SHP77 treated with DMSO at 0.1 percent for 48 hours (cell line): ENCODE measurements around the gene TYSND1.
"Not testable (repeated sequence)": the region's sequence is repeated elsewhere in the genome, so short reads cannot be mapped to it uniquely, and the experiment has no call there.

Experiments
- DNase-seq: peaks from one replicate; lab custom pipeline; 2025; lab: John Stamatoyannopoulos, UW

The TYSND1 gene

DNA sequence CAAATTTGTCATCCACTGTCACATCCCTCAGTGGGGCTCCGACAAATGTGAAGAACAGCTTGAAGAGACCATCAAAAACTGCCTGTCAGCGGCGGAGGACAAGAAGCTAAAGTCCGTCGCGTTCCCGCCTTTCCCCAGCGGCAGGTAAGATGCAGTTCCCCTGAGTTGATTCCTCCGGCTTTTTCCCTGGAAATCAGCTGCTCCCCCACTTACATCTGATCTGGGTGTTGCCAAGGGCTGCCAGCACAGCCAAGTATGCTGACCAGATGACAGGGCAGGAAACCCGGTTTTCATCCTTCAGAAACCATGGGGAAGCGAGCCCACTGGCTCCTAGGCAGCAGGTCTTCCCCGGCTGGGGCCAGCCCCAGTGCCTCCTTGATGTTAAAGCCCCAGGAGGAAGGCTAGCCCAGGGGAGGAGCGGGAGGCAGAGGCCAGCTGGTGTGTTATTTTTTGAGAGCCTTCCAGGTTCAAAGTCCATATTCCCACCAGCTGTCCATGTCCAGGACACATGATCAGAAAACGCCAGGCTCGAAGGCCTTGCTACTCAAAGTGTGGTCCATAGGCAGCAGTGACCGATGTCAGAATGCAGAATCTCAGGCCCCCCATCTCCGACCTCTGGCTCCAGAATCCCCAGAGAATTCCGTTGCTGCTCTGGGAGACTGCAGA, 37.3 kb downstream of the TYSND1 start:
- DNase-seq = no peak

- DNase-seq = no peak
These were observed 39.3 kb downstream of the TYSND1 start for GRCh38 chr10:70106958-70107791.

DNA sequence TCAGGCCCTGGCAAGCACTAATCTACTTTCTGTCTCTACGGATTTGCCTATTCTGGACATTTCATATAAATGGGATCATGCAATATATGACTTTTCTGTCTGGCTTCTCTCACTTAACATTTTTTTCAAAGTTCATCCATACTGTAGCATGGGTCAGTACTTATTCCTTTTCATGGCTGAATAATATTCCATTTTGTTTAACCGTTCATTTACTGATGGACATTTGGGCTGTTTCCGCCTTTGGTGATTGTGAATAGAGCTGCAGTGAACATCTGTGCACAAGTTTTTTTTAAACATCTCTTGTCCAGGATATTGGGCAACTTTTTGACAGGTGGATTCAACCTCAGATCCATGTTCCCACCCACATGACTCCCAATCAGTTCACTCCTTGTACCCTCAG, 44.8 kb downstream of the TYSND1 start:
- DNase-seq = no peak

GRCh38 chr10:70101068-70101562, 45.4 kb downstream of the TYSND1 start:
- not testable (repeated sequence) for DNase-seq

GRCh38 chr10:70098271-70098670, 48.2 kb downstream of the TYSND1 start:
- DNase-seq = no peak

GRCh38 chr10:70097459-70097858, 49.0 kb downstream of the TYSND1 start:
- DNase-seq = no peak

- DNase-seq = no peak
These were observed 49.6 kb downstream of the TYSND1 start for GRCh38 chr10:70096705-70097420.

GRCh38 chr10:70096016-70096704, 50.3 kb downstream of the TYSND1 start:
- DNase-seq = no peak

DNA sequence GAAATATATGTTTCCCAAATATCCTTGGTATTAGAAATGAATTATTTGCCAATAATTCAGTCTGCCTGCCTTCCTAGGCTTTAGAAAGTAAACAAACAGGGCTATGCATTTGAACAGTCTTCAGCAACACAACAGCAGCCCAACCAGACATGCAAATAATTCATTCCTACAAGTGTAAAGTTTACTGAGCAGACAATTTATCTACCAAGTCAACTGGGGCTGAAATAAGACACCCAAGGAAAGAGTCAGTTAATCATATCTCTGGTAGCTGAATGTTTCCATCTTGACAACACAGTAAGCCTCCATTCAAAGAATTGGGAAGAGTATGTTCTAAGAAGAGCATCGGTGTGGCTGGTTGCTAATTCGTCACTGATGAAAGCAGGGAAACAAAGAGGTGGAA, 52.2 kb downstream of the TYSND1 start:
- DNase-seq = no peak

DNA sequence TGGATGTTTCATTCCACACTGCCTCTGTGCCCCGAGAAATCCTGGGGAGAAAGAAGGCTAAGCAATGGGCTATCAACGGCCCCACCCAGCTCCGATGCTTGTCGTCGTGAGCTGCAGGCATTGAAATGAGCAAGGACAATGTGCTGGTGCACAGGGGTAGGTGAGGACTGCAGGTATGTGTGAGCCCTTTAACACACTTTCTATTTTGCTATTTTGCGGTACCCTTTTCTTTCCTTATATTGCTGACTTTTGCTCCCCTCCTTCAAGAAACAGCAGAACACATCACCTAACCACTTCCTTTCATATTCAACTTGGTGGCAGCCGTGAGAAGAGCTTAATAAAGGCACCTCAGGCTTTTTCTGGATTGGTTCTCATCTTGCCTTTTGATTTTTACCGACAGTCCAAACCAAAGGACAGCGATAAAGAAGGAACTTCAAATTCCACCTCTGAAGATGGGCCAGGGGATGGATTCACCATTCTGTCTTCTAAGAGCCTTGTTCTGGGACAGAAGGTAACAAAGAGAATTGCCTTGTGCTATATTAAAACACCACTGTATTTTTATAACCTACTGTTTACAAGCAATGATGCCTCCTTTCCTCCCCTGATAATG, 53.1 kb downstream of the TYSND1 start:
- no peak for DNase-seq

DNA sequence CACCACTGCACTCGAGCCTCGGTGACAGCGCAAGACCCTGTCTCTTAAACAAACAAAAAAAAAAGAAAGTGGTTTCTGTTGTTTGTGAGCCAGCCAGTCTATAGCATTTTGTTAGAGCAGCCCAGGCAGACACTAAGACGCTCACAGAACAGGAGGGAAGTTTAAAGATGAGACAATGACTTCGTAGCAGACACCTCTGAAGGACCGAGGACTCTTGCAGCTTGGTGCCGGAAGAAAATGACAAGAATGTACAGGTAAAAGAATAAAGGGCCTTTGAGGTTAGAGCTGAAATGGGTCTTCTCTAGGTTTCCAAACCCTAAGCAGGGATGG, 54.1 kb downstream of the TYSND1 start:
- no peak for DNase-seq

GRCh38 chr10:70090951-70091350, 55.5 kb downstream of the TYSND1 start:
- no peak for DNase-seq

DNA sequence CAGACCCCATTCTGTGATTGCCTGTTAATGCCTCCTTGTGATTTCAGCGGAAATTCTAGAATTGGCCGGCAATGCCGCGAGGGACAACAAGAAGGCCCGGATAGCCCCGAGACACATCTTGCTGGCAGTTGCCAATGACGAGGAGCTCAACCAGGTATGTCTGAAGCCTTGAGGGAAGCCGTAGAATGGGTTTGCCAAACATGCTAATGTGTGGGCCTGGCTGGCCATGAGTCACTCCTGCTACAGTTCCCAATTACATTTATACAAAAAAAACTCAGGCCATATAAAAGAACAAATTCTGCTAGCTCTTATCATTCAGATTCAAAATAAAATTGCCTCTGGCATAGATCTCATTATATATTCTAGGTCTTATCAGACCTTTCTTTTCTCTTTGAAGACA, 56.5 kb downstream of the TYSND1 start:
- DNase-seq = no peak

- no peak for DNase-seq
These were observed 58.2 kb downstream of the TYSND1 start for GRCh38 chr10:70088308-70088698.
